GM18499 (cell line): ENCODE data around the gene CBY3.
"Not testable (repeated sequence)": the region's sequence is repeated elsewhere in the genome, so short reads cannot be mapped to it uniquely, and the experiment has no call there.

ENCODE experiments used
- ATAC-seq: cut with Tn5 transposase; IDR thresholded peaks from one replicate; pipeline ENCODE4 v1.9.1; 2021; ENCODE audit warnings: moderate number of reproducible peaks; ENCODE audit not compliant: insufficient read depth, unreplicated experiment

Gene CBY3

GRCh38 chr5:179680780-179681401, at the start of gene CBY3:
TSS of gene CBY3 (minus strand) at chr5:179681034. CDS start at chr5:179680918, 116 bp downstream.
- no peak for ATAC-seq

DNA sequence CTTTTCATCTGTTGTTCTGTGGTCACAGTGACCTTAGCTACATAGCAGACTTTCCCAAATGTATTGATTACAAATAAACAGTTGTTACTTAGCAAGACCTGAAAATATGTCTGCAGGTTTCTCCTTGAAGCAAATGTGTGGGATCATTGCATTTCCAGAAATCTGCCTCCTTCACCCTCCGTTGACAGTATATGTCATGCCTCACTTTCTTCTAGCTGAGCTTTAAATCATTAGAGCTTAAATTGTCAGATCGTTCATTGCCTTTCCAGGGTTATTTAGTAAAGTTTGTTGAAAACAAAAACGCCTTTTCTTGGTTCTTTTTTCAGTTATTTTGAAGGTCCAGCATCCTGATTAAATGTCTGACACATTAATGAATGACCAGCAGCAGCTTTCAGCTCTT, 49.5 kb upstream of the CBY3 start:
- ATAC-seq = no peak

DNA sequence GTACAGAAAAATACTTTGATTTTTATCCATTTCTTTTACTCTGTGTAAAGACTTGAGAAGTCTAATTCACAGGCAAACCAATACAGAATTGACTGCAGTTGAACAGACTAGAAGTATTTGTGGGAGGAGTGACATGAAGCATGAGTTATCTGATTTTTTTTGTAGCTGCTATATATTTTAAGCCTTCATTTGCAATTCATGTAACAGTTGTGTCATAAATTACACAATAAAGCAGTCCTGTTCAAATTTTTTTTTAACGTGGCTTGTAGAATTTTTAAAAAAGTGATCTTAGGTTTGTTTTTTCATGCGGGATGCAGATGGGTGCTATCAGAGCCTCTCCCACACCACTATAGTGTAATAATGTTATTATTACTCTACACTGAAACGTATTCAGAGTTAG, 48.9 kb upstream of the CBY3 start:
- no peak for ATAC-seq

- no peak for ATAC-seq
These were observed 48.5 kb upstream of the CBY3 start for GRCh38 chr5:179729303-179729702.

DNA sequence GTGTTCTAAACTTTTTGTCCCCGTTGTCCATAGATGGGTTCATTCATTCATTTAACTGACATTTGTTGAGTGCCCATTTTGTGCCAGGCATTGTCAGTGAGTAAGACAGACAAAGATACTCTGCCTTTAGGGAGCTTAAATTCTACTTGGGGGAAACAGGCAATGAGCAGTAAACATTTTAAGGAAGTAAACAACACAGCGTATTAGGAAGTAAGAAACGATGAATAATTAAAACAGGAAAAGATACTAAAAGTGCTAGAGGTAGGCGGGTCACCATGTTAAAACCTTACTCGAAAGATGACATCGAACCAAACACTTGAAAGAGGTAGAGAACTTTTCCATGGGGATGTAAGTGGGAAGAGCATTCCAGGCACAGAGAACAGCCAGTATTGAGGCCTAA, 46.3 kb upstream of the CBY3 start:
- no peak for ATAC-seq

DNA sequence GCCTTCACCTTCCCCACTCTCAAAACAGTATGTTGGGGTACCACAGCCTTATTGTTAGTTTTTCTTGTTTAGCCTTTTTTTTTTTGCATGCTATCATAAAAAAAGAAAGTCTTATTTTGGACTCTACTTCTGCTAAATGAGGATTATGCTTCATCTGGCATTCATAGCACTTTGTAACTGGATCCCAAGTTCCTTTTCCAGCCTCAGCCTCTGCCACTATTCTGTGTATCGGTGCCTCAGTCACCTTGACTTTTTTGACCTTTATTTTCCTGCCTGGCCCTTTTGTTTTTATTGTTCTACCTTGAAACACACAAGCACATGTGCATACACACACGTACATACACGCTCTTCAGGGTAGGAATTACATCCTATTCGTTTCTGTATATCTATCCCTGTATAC, 43.3 kb upstream of the CBY3 start:
- no peak for ATAC-seq

DNA sequence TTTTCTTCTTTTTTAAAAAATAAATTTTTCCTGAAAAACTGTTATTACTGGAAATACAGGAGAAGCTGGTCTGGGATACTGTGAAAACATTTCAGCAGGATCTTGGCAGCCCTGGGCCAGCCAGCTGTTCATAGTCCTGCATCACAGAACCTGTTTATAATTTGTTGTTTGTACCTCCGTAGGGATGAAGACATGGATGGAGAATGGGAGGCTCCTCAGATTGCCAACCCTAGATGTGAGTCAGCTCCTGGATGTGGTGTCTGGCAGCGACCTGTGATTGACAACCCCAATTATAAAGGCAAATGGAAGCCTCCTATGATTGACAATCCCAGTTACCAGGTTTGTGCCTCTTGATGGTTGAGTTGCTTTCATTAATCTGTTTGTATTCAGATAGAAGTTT, 39.4 kb upstream of the CBY3 start:
- no peak for ATAC-seq

GRCh38 chr5:179716286-179716685, 35.5 kb upstream of the CBY3 start:
- ATAC-seq = no peak

- ATAC-seq = no peak
These were observed 19.6 kb upstream of the CBY3 start for GRCh38 chr5:179700401-179700918.

- ATAC-seq = no peak
These were observed 18.9 kb upstream of the CBY3 start for GRCh38 chr5:179699616-179700237.

DNA sequence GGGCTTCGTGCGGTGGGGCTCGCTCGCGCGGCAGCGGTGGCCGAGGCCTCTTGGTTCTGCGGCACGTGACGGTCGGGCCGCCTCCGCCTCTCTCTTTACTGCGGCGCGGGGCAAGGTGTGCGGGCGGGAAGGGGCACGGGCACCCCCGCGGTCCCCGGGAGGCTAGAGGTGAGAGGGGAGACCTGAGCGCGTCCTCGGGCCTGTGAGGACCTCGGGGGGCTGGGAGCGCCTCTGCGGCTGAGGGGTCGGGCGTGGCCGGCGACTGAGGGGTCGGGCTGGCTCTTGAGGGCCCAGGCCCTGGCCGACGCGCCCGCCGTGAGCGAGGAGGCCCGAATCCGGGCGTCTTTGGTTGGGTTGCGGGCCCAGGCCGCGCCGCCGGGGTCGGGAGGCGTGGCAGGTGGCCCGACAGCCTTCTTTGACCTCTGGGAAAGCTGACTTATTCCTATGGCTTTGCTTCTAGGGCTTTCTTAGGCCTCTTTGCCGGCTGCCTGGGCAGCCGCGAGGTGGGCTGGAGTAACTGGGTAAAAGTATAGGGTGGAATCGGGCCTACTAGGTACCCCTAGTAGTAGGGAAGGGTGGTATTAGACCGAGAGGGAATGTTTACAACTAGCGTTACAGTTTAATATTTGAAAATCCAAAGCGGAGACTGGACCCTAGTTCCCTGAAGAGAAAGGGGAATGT, 18.2 kb upstream of the CBY3 start, which contains the start of gene CANX:
TSS of gene CANX (plus strand) at position 33 of the 681 bp plus-strand sequence. CDS start 6,715 bp downstream, outside the sequence.
- ATAC-seq = no peak

DNA sequence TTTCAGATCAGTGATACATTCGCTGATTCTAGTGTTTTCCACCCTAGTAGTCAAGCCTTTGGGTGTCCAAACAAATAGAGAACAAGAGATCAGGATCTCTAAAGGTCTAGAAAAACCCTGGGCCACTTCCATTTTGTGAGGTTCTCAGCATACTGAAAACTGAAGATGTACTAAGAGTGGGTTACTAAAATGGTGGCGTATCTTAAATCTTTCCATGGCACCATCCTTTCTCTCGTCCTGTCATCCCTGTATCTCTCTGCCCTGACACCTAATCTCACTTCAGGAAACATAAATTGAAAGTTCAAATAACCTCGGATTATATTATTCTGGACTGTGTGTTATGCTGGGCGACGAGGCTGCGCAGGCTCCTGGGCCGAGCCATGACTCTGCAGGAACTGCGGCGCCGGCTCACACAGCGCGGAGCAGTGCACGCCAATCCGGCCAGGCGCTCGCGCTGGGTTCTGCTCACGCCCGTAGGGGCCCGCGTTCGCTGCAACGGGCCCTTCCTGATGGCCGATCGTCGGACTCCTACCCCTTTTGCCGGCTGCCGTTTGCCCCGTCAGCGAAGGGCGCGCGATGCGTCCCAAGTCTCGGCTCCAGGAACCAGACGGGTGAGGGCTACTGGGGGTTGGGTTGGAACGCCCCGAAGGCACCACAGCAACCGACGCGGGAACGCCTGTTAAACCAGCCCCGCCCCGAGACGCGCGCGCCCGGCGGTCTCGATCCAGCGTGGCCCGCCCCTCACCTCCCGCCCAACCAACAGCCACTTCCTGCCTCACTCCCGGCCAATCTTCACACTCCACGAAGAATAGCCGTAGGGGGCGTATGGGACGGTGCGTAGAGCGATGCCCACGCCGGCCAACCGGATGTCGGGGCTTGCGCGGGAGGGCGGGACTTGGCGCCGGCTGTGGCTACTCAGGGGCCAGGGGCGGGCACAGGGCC, 17.4 kb upstream of the CBY3 start:
- ATAC-seq = peak; percentile 68

DNA sequence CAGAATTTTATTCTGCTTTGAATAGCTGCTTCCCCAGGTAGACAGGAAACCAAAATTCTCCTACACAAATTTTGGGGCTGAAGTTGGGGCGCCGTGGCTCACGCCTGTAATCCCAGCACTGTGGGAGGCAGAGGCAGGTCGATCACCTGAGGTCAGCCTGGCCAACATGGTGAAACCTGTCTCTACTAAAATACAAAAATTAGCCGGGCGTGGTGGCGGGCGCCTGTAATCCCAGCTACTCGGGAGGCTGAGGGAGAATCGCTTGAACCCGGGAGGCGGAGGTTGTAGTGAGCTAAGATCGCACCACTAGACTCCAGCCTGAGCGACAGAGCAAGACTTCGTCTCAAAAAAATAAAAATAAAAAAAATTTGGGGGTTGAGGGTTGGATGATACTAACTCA, 16.7 kb upstream of the CBY3 start:
- ATAC-seq = not testable (repeated sequence)

DNA sequence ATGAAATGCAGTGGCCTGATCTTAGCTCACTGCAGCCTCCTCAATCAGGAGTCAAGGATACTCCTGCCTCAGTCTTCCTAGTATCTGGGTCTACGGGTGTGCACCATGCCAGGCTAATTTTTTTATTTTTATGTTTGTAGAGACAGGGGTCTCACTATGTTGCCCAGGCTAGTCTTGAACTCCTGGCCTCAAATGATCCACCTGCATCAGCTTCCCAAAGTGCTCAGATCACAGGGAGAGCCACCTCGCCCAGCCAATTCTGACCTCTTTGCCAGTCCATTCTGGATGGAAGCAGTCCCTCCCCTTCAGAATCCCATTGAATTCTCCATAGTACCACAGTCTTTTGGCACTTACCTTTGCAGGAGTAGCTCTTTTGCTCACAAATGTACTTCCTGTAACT, 16.3 kb upstream of the CBY3 start:
- ATAC-seq = no peak

DNA sequence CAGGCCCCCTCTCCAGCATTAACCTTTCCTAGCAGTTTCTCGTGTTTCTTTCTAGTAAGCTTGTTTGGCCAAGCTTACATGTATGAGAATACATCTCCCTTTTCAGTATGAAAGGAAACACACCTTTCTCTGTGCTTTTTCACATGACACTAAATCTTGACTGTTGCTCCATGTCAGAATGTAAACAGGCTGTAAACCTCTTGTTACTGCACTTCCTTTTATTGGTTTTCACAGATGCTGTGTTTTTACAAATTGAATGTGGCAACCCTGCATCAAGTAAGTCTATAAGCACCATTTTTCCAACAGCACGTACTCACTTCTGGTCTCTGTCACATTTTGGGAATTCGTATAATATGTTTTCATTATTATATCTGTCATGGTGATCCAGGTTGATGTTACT, 15.8 kb upstream of the CBY3 start:
- no peak for ATAC-seq

- ATAC-seq = no peak
These were observed 13.7 kb upstream of the CBY3 start for GRCh38 chr5:179694561-179694960.

DNA sequence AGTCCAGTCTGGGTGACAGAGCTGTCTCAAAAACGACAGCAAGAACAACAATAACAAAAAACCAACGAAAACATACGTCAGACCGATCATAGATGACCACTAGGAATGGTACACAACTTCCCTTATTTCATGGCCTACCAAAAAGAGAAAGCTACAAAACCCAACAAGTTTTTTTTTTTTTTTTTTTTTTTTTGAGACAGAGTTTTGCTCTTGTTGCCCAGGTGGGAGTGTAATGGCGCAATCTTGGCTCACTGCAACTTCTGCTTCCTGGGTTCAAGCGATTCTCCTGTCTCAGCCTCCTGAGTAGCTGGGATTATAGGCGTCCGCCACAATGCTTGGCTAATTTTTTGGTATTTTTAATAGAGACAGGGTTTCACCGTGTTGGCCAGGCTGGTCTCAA, 8.4 kb upstream of the CBY3 start:
- ATAC-seq = not testable (repeated sequence)

GRCh38 chr5:179680014-179680779, 637 bp downstream of the CBY3 start:
- no peak for ATAC-seq

GRCh38 chr5:179679014-179679674, 1.7 kb downstream of the CBY3 start:
- ATAC-seq = peak; percentile 17
